HG03108 (cell line): Measurements from ENCODE around the gene NXPE3.

Experiments used
- ATAC-seq: cut with Tn5 transposase; IDR thresholded peaks from one replicate; pipeline ENCODE4 v1.9.1; 2021; ENCODE audit warnings: moderate library complexity; ENCODE audit not compliant: unreplicated experiment

The NXPE3 gene

DNA sequence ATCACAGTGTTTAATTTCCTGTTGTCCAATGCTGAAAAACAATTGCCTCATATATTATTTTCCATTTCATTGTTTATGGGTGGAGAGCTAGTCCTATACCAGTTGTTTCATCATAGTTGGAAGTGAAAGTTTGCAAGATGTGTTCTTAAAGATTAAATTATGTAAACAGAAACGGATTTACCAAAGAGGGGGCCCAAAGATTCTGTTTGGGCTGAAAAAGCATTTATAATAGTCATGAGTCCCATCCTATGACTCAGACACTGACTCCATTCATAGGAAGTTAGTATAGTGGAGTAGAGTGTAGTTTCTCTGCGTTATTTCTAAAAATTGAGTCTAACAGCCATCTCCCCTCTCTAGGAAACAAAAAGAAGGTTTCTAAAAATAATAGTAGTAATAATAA, 94.6 kb downstream of the NXPE3 start:
- ATAC-seq = no peak

DNA sequence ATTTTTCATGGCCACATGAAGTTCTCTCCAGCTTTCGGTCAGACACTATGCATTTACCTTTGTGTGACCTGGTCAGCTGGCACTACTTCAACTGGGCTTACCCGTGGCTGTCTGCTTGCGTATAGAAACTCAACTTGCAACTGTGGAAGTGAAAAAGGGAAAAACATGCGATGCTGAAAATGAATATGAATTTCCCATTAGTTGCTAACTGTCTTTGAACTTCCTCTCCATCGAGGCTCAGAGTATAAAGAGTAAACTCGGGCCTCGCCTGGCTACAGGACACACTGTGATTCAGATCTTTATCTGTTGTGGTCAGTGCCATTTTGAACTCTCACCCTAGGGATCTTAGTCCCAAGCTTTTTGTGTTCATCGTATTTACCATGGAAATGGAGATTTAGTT, 97.1 kb downstream of the NXPE3 start:
- ATAC-seq = no peak
